ENCODE data around the gene OR51A2. TPM values are rescaled to one million over a fixed set of nuclear protein-coding genes. Genes with fewer than 3 reads are reported as not detected.
A peak's percentile ranks its signal among the peaks of the same experiment; 100 is the strongest.

The OR51A2 gene
- total RNA-seq, 1 experiment from 2014 or later = not detected

DNA sequence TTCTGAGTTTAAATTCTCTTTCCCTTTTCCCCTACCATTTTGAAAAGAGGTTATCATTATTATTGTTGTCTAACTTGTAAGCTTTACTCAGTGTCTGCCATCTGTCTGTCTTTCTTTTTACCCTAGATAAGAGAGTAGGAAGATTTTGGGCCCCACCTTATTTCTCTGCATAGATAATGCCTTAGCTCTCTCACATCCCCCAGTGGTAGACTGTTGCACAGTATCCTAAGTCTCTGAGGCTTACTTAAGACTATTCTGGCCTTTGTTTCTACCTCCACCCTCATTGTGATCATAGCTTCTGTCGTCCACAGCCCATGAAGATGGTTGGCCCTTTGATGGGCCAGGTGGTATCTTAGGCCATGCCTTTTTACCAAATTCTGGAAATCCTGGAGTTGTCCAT lies 35.5 kb upstream of the OR51A2 start:
- H3K4me1 ChIP-seq (ENCODE audit: control insufficient read depth, insufficient read depth, low read length) = no peaks in the 10 kb centered on the region
- no peak overlapping the region for H3K27ac ChIP-seq (ENCODE audit: low read length)
- ATAC-seq (peak; percentile 42; the same call in 1 of the 2 replicates), DNase-seq (ENCODE audit: low read depth, low spot score) (no peak)
- CTCF ChIA-PET = interaction anchor here (1.9 kb wide), 1 partner anchor 354 kb away, joined by 7 read pairs; the partner anchor contains the start of gene OR51D1
- H3K4me3 ChIP-seq (ENCODE audit: low read depth in 2 of 2, low read length in 2 of 2) = no peak overlapping the region
- no peaks in the 10 kb centered on the region for H3K36me3 ChIP-seq (ENCODE audit: control insufficient read depth, insufficient read depth, low read length)
- intact Hi-C loops (cut with micrococcal nuclease; ENCODE audit: unreplicated experiment) = no loop called here
- TF ChIP-seq, protein P1, sequence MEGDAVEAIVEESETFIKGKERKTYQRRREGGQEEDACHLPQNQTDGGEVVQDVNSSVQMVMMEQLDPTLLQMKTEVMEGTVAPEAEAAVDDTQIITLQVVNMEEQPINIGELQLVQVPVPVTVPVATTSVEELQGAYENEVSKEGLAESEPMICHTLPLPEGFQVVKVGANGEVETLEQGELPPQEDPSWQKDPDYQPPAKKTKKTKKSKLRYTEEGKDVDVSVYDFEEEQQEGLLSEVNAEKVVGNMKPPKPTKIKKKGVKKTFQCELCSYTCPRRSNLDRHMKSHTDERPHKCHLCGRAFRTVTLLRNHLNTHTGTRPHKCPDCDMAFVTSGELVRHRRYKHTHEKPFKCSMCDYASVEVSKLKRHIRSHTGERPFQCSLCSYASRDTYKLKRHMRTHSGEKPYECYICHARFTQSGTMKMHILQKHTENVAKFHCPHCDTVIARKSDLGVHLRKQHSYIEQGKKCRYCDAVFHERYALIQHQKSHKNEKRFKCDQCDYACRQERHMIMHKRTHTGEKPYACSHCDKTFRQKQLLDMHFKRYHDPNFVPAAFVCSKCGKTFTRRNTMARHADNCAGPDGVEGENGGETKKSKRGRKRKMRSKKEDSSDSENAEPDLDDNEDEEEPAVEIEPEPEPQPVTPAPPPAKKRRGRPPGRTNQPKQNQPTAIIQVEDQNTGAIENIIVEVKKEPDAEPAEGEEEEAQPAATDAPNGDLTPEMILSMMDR (IDR thresholded peaks at IDR 0.05) = peak; percentile 57
- TF ChIP-seq POLR2AphosphoS5 (IDR thresholded peaks at IDR 0.05; ENCODE audit: low read depth, low read length) = no peak
- in situ Hi-C loops (cut with HindIII; ENCODE audit: low pct_unique_long_range_greater_than_20kb, low sequenced_read_pairs) = no loop called here
- no peaks in the 10 kb centered on the region for H3K27me3 ChIP-seq (ENCODE audit: control insufficient read depth, insufficient read depth, low read length)
- BruUV-seq (replicated peaks) = no TSS peak
- H3K9me3 ChIP-seq (ENCODE audit: control insufficient read depth, insufficient read depth, low read depth, low read length) = 0 out of 2 replicates have a peak, but pooled peaks cover 3% of the 10 kb centered on the region
- POLR2A ChIA-PET = no interaction called here

DNA sequence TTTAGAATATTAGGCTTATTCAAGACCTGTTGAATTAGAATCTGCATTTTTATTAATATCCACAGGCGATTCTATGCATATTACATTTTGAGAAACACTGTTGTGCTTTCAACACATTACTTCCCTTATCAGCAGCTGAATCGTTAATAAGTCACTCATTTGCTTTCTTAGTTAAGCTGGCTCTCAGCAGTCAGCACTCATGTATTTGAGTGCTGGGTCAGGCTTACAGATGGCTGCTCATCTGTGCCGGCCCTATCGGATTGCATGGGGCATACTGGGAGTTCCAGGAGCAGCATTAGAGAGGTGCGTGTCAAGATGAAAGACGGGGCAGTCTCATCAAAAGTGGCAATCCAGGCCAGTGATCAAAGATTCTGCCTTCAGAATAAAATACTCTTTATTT lies 28.3 kb upstream of the OR51A2 start:
- no TSS peak for BruUV-seq (replicated peaks)
- DNase-seq (ENCODE audit: low read depth, low spot score) = no peak
- intact Hi-C loops (cut with micrococcal nuclease; ENCODE audit: unreplicated experiment) (no loop called here), in situ Hi-C loops (cut with HindIII; ENCODE audit: low pct_unique_long_range_greater_than_20kb, low sequenced_read_pairs) (no loop called here)
- H3K36me3 ChIP-seq (ENCODE audit: control insufficient read depth, insufficient read depth, low read length) = no peaks in the 10 kb centered on the region
- no peak overlapping the region for H3K27ac ChIP-seq (ENCODE audit: low read length)
- CTCF ChIA-PET = no interaction called here
- POLR2A ChIA-PET = no interaction called here
- H3K4me3 ChIP-seq (ENCODE audit: low read depth in 2 of 2, low read length in 2 of 2) = no peak overlapping the region
- no peaks in the 10 kb centered on the region for H3K9me3 ChIP-seq (ENCODE audit: control insufficient read depth, insufficient read depth, low read depth, low read length)
- TF ChIP-seq POLR2AphosphoS5 (IDR thresholded peaks at IDR 0.05; ENCODE audit: low read depth, low read length) (no peak), TCF7L2 (IDR thresholded peaks at IDR 0.05; ENCODE audit: low read depth, low read length) (no peak), SIN3A (IDR thresholded peaks at IDR 0.05; ENCODE audit: borderline replicate concordance, insufficient read depth, low read depth, low read length) (no peak)
- TF ChIP-seq, protein P1 (IDR thresholded peaks at IDR 0.05) = no peak
- TF ChIP-seq, protein P2, sequence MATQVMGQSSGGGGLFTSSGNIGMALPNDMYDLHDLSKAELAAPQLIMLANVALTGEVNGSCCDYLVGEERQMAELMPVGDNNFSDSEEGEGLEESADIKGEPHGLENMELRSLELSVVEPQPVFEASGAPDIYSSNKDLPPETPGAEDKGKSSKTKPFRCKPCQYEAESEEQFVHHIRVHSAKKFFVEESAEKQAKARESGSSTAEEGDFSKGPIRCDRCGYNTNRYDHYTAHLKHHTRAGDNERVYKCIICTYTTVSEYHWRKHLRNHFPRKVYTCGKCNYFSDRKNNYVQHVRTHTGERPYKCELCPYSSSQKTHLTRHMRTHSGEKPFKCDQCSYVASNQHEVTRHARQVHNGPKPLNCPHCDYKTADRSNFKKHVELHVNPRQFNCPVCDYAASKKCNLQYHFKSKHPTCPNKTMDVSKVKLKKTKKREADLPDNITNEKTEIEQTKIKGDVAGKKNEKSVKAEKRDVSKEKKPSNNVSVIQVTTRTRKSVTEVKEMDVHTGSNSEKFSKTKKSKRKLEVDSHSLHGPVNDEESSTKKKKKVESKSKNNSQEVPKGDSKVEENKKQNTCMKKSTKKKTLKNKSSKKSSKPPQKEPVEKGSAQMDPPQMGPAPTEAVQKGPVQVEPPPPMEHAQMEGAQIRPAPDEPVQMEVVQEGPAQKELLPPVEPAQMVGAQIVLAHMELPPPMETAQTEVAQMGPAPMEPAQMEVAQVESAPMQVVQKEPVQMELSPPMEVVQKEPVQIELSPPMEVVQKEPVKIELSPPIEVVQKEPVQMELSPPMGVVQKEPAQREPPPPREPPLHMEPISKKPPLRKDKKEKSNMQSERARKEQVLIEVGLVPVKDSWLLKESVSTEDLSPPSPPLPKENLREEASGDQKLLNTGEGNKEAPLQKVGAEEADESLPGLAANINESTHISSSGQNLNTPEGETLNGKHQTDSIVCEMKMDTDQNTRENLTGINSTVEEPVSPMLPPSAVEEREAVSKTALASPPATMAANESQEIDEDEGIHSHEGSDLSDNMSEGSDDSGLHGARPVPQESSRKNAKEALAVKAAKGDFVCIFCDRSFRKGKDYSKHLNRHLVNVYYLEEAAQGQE (IDR thresholded peaks at IDR 0.05; ENCODE audit: insufficient read depth in 1 of 2, low read depth in 2 of 2, low read length in 1 of 2) = no peak
- no peak for ATAC-seq
- no peaks in the 10 kb centered on the region for H3K27me3 ChIP-seq (ENCODE audit: control insufficient read depth, insufficient read depth, low read length)
- H3K4me1 ChIP-seq (ENCODE audit: control insufficient read depth, insufficient read depth, low read length) = no peaks in the 10 kb centered on the region
